GM12891 (cell line): ENCODE measurements around the gene LSG1.

Experiments
- PAX5 ChIP-seq: IDR thresholded peaks from 2 replicates; pipeline ENCODE4 v1.6.1; 2011; ENCODE audit warnings: low read length, moderate library complexity, mild to moderate bottlenecking; ENCODE audit not compliant: insufficient read depth, severe bottlenecking
- POLR2A ChIP-seq: IDR thresholded peaks from 2 replicates; pipeline ENCODE4 v1.6.1; 2011; ENCODE audit warnings: low read depth, low read length, control low read depth
- POLR2AphosphoS5 ChIP-seq: IDR thresholded peaks from 2 replicates; pipeline ENCODE4 v1.6.1; 2011; ENCODE audit warnings: low read depth, low read length, control low read depth
- POU2F2 ChIP-seq: IDR thresholded peaks from 2 replicates; pipeline ENCODE4 v1.6.1; 2011; ENCODE audit warnings: low read depth, mild to moderate bottlenecking, control low read depth, low read length, moderate library complexity
- SPI1 ChIP-seq: IDR thresholded peaks from 2 replicates; pipeline ENCODE4 v1.6.1; 2011; ENCODE audit warnings: low read depth, low read length, control low read depth
- TAF1 ChIP-seq: IDR thresholded peaks from 2 replicates; pipeline ENCODE4 v1.6.1; 2011; ENCODE audit warnings: low read depth, low read length, control low read depth

DNA sequence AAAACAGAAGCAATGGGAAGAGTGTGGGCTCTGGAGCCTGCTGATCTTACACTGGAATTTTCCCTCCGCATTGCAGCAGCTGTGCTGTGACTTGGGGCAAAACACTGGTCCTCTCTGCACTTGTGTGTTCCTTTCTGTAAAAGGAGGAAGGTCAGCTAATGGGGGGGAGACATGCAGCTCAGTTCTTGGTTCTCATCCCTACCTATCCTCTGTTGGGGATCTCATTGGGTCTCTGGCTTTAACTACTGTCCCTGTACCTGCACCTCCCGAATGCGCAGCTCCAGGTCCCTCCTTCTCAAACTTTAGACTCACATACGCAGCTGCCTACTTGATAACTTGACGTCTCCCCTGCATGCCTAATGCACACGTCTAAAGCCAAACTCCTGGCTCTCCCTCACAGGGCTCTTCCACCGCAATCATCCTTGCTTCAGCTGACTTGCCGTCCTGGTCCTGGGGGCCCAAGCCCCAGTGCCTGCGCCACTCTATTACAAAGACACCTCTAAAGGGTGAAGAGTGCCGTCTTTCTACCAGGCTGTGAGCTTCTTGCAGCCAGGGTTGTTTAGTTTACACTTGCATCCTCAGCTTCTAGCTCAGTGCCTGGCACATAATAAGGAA is 32.9 kb downstream of the LSG1 start:
- TF ChIP-seq TAF1 (no peak), POLR2AphosphoS5 (peak; percentile 47; the same call in 1 of the 2 replicates), POLR2A (no peak), SPI1 (no peak), POU2F2 (no peak), PAX5 (no peak)
